H1 (cell line): Measurements from ENCODE around the gene NR4A1. TPM values are rescaled to one million over a fixed set of nuclear protein-coding genes. Genes with fewer than 3 reads are reported as not detected.

Experiments
- CTCF ChIP-seq, 3 experiments: IDR thresholded peaks; 1 replicate in 2 of 3; 2 replicates in 1 of 3; pipeline versions ENCODE4 v1.5.1 to v1.6.1; 2011; ENCODE audit warnings: low read length in 3 of 3, mild to moderate bottlenecking in 3 of 3, inconsistent platforms in 2 of 3, low read depth in 1 of 3, moderate library complexity in 1 of 3; ENCODE audit not compliant: insufficient read depth in 1 of 3; ENCODE audit errors: control extremely low read depth in 1 of 3
- EGR1 ChIP-seq: IDR thresholded peaks from 2 replicates; pipeline ENCODE4 v1.6.1; 2011; ENCODE audit warnings: low read depth, low read length, borderline replicate concordance
- GABPA ChIP-seq: IDR thresholded peaks from 2 replicates; pipeline ENCODE4 v1.6.1; 2011; ENCODE audit warnings: mild to moderate bottlenecking, low read length, moderate library complexity, borderline replicate concordance; ENCODE audit not compliant: insufficient read depth
- HDAC6 ChIP-seq: IDR thresholded peaks from one replicate; pipeline ENCODE4 v1.7.1; 2012; ENCODE audit warnings: low read depth, mild to moderate bottlenecking, inconsistent platforms, low read length, moderate library complexity
- KDM4A ChIP-seq: IDR thresholded peaks from one replicate; pipeline ENCODE4 v1.7.1; 2012; ENCODE audit warnings: low read depth, mild to moderate bottlenecking, moderate library complexity, low read length, inconsistent platforms; ENCODE audit not compliant: severe bottlenecking
- MAFK ChIP-seq: IDR thresholded peaks from 2 replicates; pipeline ENCODE4 v1.6.1; 2012; ENCODE audit warnings: low read depth, mild to moderate bottlenecking, improper control_type of control experiment, low read length
- NRF1 ChIP-seq: IDR thresholded peaks from 2 replicates; pipeline ENCODE4 v1.6.1; 2011; ENCODE audit warnings: mild to moderate bottlenecking, low read depth, low read length, improper control_type of control experiment
- POLR2A ChIP-seq, 2 experiments: IDR thresholded peaks; 1 replicate in 1 of 2; 2 replicates in 1 of 2; pipeline ENCODE4 v1.6.1; 2011; ENCODE audit warnings: low read depth in 2 of 2, low read length in 2 of 2, mild to moderate bottlenecking in 2 of 2; ENCODE audit errors: control extremely low read depth in 1 of 2
- RXRA ChIP-seq: IDR thresholded peaks from 2 replicates; pipeline ENCODE4 v1.6.1; 2011; ENCODE audit warnings: low read depth, mild to moderate bottlenecking, low read length, moderate library complexity; ENCODE audit not compliant: insufficient read depth
- SIN3A ChIP-seq, 2 experiments: IDR thresholded peaks in 1 of 2; conservative IDR thresholded peaks in 1 of 2; 2 replicates each; pipeline ENCODE4 v1.6.1; 2011 to 2012; ENCODE audit warnings: low read length in 2 of 2, improper control_type of control experiment in 1 of 2, low read depth in 1 of 2, mild to moderate bottlenecking in 1 of 2
- SP1 ChIP-seq: IDR thresholded peaks from 2 replicates; pipeline ENCODE4 v1.6.1; 2011; ENCODE audit warnings: low read depth, low read length
- SRF ChIP-seq: IDR thresholded peaks from 2 replicates; pipeline ENCODE4 v1.6.1; 2011; ENCODE audit warnings: mild to moderate bottlenecking, low read depth, low read length, moderate library complexity
- SUZ12 ChIP-seq: fragments of 200-600 bp; sonication (generic); IDR thresholded peaks from 2 replicates; pipeline ENCODE4 v1.6.1; 2012; ENCODE audit warnings: mild to moderate bottlenecking, inconsistent platforms, low read length, moderate library complexity, mixed read lengths
- TAF1 ChIP-seq: IDR thresholded peaks from 2 replicates; pipeline ENCODE4 v1.6.1; 2011; ENCODE audit warnings: mild to moderate bottlenecking, low read depth, low read length
- TBP ChIP-seq: IDR thresholded peaks from 2 replicates; pipeline ENCODE4 v1.6.1; 2011; ENCODE audit warnings: low read depth, low read length, improper control_type of control experiment
- TEAD4 ChIP-seq: IDR thresholded peaks from 2 replicates; pipeline ENCODE4 v1.6.1; 2012; ENCODE audit warnings: low read depth, low read length, inconsistent platforms, mixed read lengths
- polyA plus RNA-seq, 7 experiments: library from polyadenylated mRNA; depleted of rRNA in 3 of 7; stranded (reverse) in 5 of 7; unstranded in 2 of 7; fragments of >200 nt in 5 of 7; fragments of 200-250 nt in 2 of 7; gene quantifications; 1 replicate in 5 of 7; 2 replicates in 1 of 7; 4 replicates in 1 of 7; pipeline versions ENCODE4 v1.2.1 to v1.2.3, GENCODE V29; 2011 to 2013; ENCODE audit warnings: missing spikeins in 2 of 7, mixed read lengths in 2 of 7
- total RNA-seq: library from RNA; stranded (reverse); fragmentation: NEBNext Ultra II Directional; extraction: Animal tissue kit (Norgen Biotek cat#: 25700); gene quantifications from 2 replicates; pipeline ENCODE4 v1.2.1, GENCODE V29; 2021

NR4A1 gene
- total and polyA plus RNA-seq, 2 of the 8 experiments (the other 6 are each of a cell fraction or from before 2014, with no cell fraction given): 18.7 to 23.3 TPM

DNA sequence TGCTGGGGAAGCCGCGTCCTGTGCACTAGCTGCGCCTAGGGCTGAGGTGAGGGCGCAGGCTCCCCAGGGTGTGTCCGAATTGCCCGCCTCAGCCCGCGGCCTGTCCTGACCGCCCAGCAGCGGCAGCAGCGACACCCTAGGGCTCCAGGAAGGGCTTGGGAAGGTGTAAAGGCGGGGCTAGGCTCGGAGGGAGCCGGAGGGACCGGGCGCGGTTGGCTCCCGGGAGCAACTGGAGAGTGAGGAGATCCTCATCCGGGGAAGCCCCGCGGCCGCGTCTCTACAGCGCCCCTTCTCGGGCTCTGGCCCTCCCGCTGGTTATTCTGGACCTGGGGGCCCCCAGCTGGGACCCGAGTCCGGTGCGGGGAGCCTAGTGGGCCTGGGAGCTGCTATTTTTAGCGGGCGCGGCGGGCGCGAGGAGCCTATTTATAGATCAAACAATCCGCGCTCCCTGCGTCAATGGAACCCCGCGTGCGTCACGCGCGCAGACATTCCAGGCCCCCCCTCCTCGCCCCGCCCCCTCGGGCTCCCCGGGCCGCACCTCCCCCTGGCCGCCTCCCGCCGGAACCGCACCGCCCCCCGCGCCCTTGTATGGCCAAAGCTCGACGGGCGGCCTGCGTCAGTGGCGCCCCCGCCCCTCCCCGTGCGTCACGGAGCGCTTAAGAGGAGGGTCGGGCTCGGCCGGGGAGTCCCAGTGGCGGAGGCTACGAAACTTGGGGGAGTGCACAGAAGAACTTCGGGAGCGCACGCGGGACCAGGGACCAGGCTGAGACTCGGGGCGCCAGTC lies at the start of gene NR4A1 (continued):
- TF ChIP-seq TEAD4 (peak; percentile 91), GABPA (no peak), SP1 (no peak), HDAC6 (no peak), MAFK (no peak), EGR1 (0 out of 2 replicates have a peak, but pooled peaks have one; percentile 23), KDM4A (peak; percentile 58), SRF (peak; percentile 93), CTCF (IDR thresholded peaks at IDR 0.05; ENCODE audit: control extremely low read depth in 1 of 3, insufficient read depth in 1 of 3, low read depth in 1 of 3, low read length in 3 of 3) (no peak), POLR2A (IDR thresholded peaks at IDR 0.05; ENCODE audit: control extremely low read depth in 1 of 2, low read depth in 2 of 2, low read length in 2 of 2) (no peak; a peak in 1 of 3 replicates), NRF1 (no peak), RXRA (no peak), TAF1 (peak; percentile 25; the same call in 1 of the 2 replicates), TBP (peak; percentile 72; the same call in 1 of the 2 replicates), SUZ12 (0 out of 2 replicates have a peak, but pooled peaks have one; percentile 29), SIN3A (conservative IDR thresholded peaks at IDR 0.05 in 1 of 2, IDR thresholded peaks at IDR 0.05 in 1 of 2; ENCODE audit: low read depth in 1 of 2, low read length in 2 of 2) (no peak)
